Activated naive CD4-positive, alpha-beta T cell treated with anti-CD3 and anti-CD28 coated beads, Interleukin-2, amount 50 U/mL, for 72 hours (primary cell): ENCODE data around the gene CLDN10. TPM values are rescaled to one million over a fixed set of nuclear protein-coding genes. Genes with fewer than 3 reads are reported as not detected.
A peak's percentile ranks its signal among the peaks of the same experiment; 100 is the strongest.

Experiments
- ATAC-seq, 2 donors: fragments of 150-1000 bp; cut with Tn5 transposase; 2 replicates each; pipeline ENCODE4 v1.10.0; 2021; ENCODE audit warnings: mild to moderate bottlenecking in 2 of 2, moderate library complexity in 2 of 2
- DNase-seq, 2 donors: peaks; one replicate each; pipeline ENCODE4 v3.0.0; 2021 to 2022; ENCODE audit warnings: low spot score in 2 of 2
- H3K27ac Mint-ChIP-seq, 2 donors: one replicate each; pipeline ENCODE4 v1.8.0; 2022; ENCODE audit warnings: mild to moderate bottlenecking in 2 of 2, mixed read lengths in 2 of 2
- H3K36me3 Mint-ChIP-seq, 2 donors: one replicate each; pipeline ENCODE4 v1.8.0; 2022; ENCODE audit warnings: mixed read lengths in 2 of 2
- H3K9me3 Mint-ChIP-seq, 2 donors: one replicate each; pipeline ENCODE4 v1.8.0; 2022; ENCODE audit warnings: mixed read lengths in 2 of 2
- total RNA-seq, 2 donors: library from RNA; stranded (reverse); gene quantifications; one replicate each; pipeline ENCODE4 v1.2.3, GENCODE V29; 2022

The CLDN10 gene
- total RNA-seq, 2 donors from 2014 or later = not detected

- H3K27ac Mint-ChIP-seq = no peak overlapping the region
- no peaks in the 10 kb centered on the region for H3K36me3 Mint-ChIP-seq
- no peak for ATAC-seq
- H3K9me3 Mint-ChIP-seq = no peaks in the 10 kb centered on the region
- DNase-seq = no peak
These were observed 62.2 kb downstream of the CLDN10 start for GRCh38 chr13:95614641-95615245.

GRCh38 chr13:95615539-95615938 lies 63.0 kb downstream of the CLDN10 start:
- Mint-ChIP-seq H3K36me3 (no peaks in the 10 kb centered on the region), H3K27ac (no peak overlapping the region), H3K9me3 (no peaks in the 10 kb centered on the region)
- no peak for ATAC-seq
- DNase-seq = no peak

- no peak overlapping the region for H3K27ac Mint-ChIP-seq
- ATAC-seq (no peak), DNase-seq (no peak)
- no peaks in the 10 kb centered on the region for H3K9me3 Mint-ChIP-seq
- H3K36me3 Mint-ChIP-seq = no peaks in the 10 kb centered on the region
These were observed 67.7 kb downstream of the CLDN10 start for GRCh38 chr13:95620030-95620824.

- Mint-ChIP-seq H3K27ac (no peak overlapping the region), H3K36me3 (no peaks in the 10 kb centered on the region), H3K9me3 (no peaks in the 10 kb centered on the region)
- ATAC-seq (no peak), DNase-seq (no peak)
These were observed 68.4 kb downstream of the CLDN10 start for GRCh38 chr13:95620825-95621498.

GRCh38 chr13:95623141-95623540 lies 70.6 kb downstream of the CLDN10 start:
- Mint-ChIP-seq H3K27ac (no peak overlapping the region), H3K36me3 (no peaks in the 10 kb centered on the region), H3K9me3 (no peaks in the 10 kb centered on the region)
- DNase-seq = no peak
- ATAC-seq = no peak

- DNase-seq (no peak), ATAC-seq (peak in 1 of 2 donors; percentile 46)
- Mint-ChIP-seq H3K27ac (no peak overlapping the region), H3K9me3 (no peaks in the 10 kb centered on the region), H3K36me3 (no peaks in the 10 kb centered on the region)
These were observed 71.5 kb downstream of the CLDN10 start for GRCh38 chr13:95624020-95624419.

GRCh38 chr13:95626768-95627167 lies 74.2 kb downstream of the CLDN10 start:
- Mint-ChIP-seq H3K27ac (no peak overlapping the region), H3K36me3 (no peaks in the 10 kb centered on the region), H3K9me3 (no peaks in the 10 kb centered on the region)
- ATAC-seq (no peak), DNase-seq (no peak)

- H3K27ac Mint-ChIP-seq = no peak overlapping the region
- H3K9me3 Mint-ChIP-seq = no peaks in the 10 kb centered on the region
- DNase-seq (no peak), ATAC-seq (no peak)
- H3K36me3 Mint-ChIP-seq = no peaks in the 10 kb centered on the region
These were observed 75.1 kb downstream of the CLDN10 start for GRCh38 chr13:95627590-95627989.

- Mint-ChIP-seq H3K36me3 (no peaks in the 10 kb centered on the region), H3K27ac (no peak overlapping the region), H3K9me3 (no peaks in the 10 kb centered on the region)
- ATAC-seq (no peak), DNase-seq (no peak)
These were observed 76.0 kb downstream of the CLDN10 start for GRCh38 chr13:95628488-95628887.

GRCh38 chr13:95629071-95629470 lies 76.6 kb downstream of the CLDN10 start:
- H3K9me3 Mint-ChIP-seq = no peaks in the 10 kb centered on the region
- DNase-seq = no peak
- no peaks in the 10 kb centered on the region for H3K36me3 Mint-ChIP-seq
- no peak for ATAC-seq
- H3K27ac Mint-ChIP-seq = no peak overlapping the region

Other genes with a start within 250 kb of the CLDN10 start
- gene DZIP1, start 92.0 kb downstream of the CLDN10 start, total RNA-seq = under 1 TPM in 1 of 2 donors, not detected in 1; 0.29 TPM
- gene DNAJC3, start 124.4 kb downstream of the CLDN10 start, total RNA-seq = 10 to 100 TPM; 12.8 to 16.1 TPM